ENCODE results near the gene EPGN. TPM values are rescaled to one million over a fixed set of nuclear protein-coding genes. Genes with fewer than 3 reads are reported as not detected.

EPGN gene
- polyA plus RNA-seq, 1 donor from 2014 or later, result not detected

GRCh38 chr4:74287791-74288190, 20.5 kb upstream of the EPGN start:
- TF ChIP-seq CTCF (IDR thresholded peaks at IDR 0.05; ENCODE audit: poor library complexity, severe bottlenecking) (no peak), EZH2 (IDR thresholded peaks at IDR 0.05; ENCODE audit: borderline replicate concordance, insufficient read depth, low read length, poor library complexity, severe bottlenecking) (no peak), REST (IDR thresholded peaks at IDR 0.05; ENCODE audit: borderline replicate concordance) (no peak)
- no peak overlapping the region for H3K9ac ChIP-seq (ENCODE audit: low read length)
- no peaks in the 10 kb centered on the region for H3K27me3 ChIP-seq (ENCODE audit: insufficient read depth, low read depth, low read length)
- H2AFZ ChIP-seq (ENCODE audit: low read depth, low read length), result no peak overlapping the region
- H3K79me2 ChIP-seq (replicated peaks; ENCODE audit: insufficient read depth, low read length), result no peaks in the 10 kb centered on the region
- H3K36me3 ChIP-seq (ENCODE audit: insufficient read depth, low read length), result no peaks in the 10 kb centered on the region
- no peak overlapping the region for H3K4me3 ChIP-seq (ENCODE audit: low read length)
- no peak overlapping the region for H3K27ac ChIP-seq (ENCODE audit: low read length)
- H3K4me2 ChIP-seq (ENCODE audit: low read length), result no peak overlapping the region
- no peaks in the 10 kb centered on the region for H4K20me1 ChIP-seq (ENCODE audit: insufficient read depth)
- H3K9me3 ChIP-seq (ENCODE audit: low read length), result no peaks in the 10 kb centered on the region
- H3K9me2 ChIP-seq (ENCODE audit: insufficient read depth, low read length), result no peaks in the 10 kb centered on the region
- H3F3A ChIP-seq (ENCODE audit: insufficient read depth, low read length, poor library complexity, severe bottlenecking), result no peaks in the 10 kb centered on the region

GRCh38 chr4:74291471-74291870, 16.8 kb upstream of the EPGN start:
- no peaks in the 10 kb centered on the region for H3K9me3 ChIP-seq (ENCODE audit: low read length)
- H3K9me2 ChIP-seq (ENCODE audit: insufficient read depth, low read length), result no peaks in the 10 kb centered on the region
- no peaks in the 10 kb centered on the region for H3K27me3 ChIP-seq (ENCODE audit: insufficient read depth, low read depth, low read length)
- H2AFZ ChIP-seq (ENCODE audit: low read depth, low read length), result no peak overlapping the region
- no peaks in the 10 kb centered on the region for H3F3A ChIP-seq (ENCODE audit: insufficient read depth, low read length, poor library complexity, severe bottlenecking)
- no peak overlapping the region for H3K27ac ChIP-seq (ENCODE audit: low read length)
- no peak overlapping the region for H3K4me3 ChIP-seq (ENCODE audit: low read length)
- H3K36me3 ChIP-seq (ENCODE audit: insufficient read depth, low read length), result no peaks in the 10 kb centered on the region
- no peak overlapping the region for H3K9ac ChIP-seq (ENCODE audit: low read length)
- H4K20me1 ChIP-seq (ENCODE audit: insufficient read depth), result no peaks in the 10 kb centered on the region
- H3K79me2 ChIP-seq (replicated peaks; ENCODE audit: insufficient read depth, low read length), result no peaks in the 10 kb centered on the region
- no peak overlapping the region for H3K4me2 ChIP-seq (ENCODE audit: low read length)
- TF ChIP-seq CTCF (IDR thresholded peaks at IDR 0.05; ENCODE audit: poor library complexity, severe bottlenecking), result no peak
- TF ChIP-seq RAD21 (conservative IDR thresholded peaks at IDR 0.05), result no peak
- no peak for TF ChIP-seq SMC3 (conservative IDR thresholded peaks at IDR 0.05; ENCODE audit: poor library complexity)
- TF ChIP-seq REST (IDR thresholded peaks at IDR 0.05; ENCODE audit: borderline replicate concordance), result no peak
- TF ChIP-seq TAF1 (IDR thresholded peaks at IDR 0.05; ENCODE audit: low read depth), result no peak
- no peak for TF ChIP-seq MXI1 (conservative IDR thresholded peaks at IDR 0.05; ENCODE audit: poor library complexity, severe bottlenecking)
- TF ChIP-seq EZH2 (IDR thresholded peaks at IDR 0.05; ENCODE audit: borderline replicate concordance, insufficient read depth, low read length, poor library complexity, severe bottlenecking), result no peak
- no peak for TF ChIP-seq POLR2AphosphoS5 (IDR thresholded peaks at IDR 0.05)
- TF ChIP-seq EP300 (conservative IDR thresholded peaks at IDR 0.05; ENCODE audit: poor library complexity, severe bottlenecking), result no peak

All from neural cell (in vitro differentiated cells).